Heart left ventricle (tissue), 13 donors: ENCODE data around the gene CSTPP1.

ENCODE experiments used
- POLR2A ChIP-seq, 2 donors: fragments of 450-650 bp; IDR thresholded peaks; one replicate each; pipeline ENCODE4 v1.6.1; 2017; ENCODE audit warnings: antibody characterized with exemption in 2 of 2, mild to moderate bottlenecking in 2 of 2, moderate library complexity in 2 of 2
- TF ChIP-seq, protein P1 (sequence below), 12 donors: fragments of 200-600 bp; sonication (generic) in 4 of 12; IDR thresholded peaks; one replicate each; pipeline versions ENCODE4 v1.5.0 to v1.8.0; 2018 to 2022; ENCODE audit warnings: antibody characterized with exemption in 12 of 12, mild to moderate bottlenecking in 5 of 12
- donor health status: ischemic (EF 13 %, LVEDD 7.1; RV severe dilation, severe dysfunction).
- donor health status: DM: no; HTN: yes; CAD: no.
- donor health status: DM: no; HTN: no; CAD: no.
- donor health status: ischemic (EF 25% LVEDD 6.9; RV normal size, moderate dysfunction).
- donor health status: ischemic (EF 25% LVEDD 5.7; RV mildly dilated, moderate dysfunction).
- donor health status: ischemic (EF 35%, LVEDD 5.7; RV mildly dilated, moderate dysfunction).
- donor health status: nonischemic (EF 11% LVEDD 7.7; RV severe dilation, severe dysfunction).
- donor health status: DM: yes; HTN: yes; CAD: no.
- donor health status: PGD.
- donor health status: ischemic (EF 29% LVEDD 5.4; RV normal size, mild dysfunction).
- donor health status: nonischemic (EF 23%, LVEDD 6.1; RV moderate dilation, normal function).

DNA sequence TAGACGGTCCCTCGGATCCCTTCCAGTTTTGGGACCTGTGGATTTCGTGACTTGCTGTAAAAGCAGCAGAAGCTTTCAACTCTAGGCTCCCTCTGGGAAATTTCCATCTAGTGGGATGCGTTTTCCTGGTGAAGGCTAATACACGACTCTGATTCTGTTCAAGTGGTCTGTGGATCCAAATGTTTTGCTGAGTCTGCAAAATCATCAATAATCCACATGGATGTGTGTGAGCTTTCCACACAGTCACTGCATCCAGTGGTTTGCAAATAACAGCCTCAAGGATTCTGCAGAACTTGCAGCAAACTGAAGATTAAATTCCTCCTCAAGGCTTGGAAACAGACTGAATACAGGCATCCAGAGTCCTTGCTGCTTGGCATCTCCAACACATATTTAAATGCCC is 266.0 kb downstream of the CSTPP1 start:
- TF ChIP-seq, protein P1, sequence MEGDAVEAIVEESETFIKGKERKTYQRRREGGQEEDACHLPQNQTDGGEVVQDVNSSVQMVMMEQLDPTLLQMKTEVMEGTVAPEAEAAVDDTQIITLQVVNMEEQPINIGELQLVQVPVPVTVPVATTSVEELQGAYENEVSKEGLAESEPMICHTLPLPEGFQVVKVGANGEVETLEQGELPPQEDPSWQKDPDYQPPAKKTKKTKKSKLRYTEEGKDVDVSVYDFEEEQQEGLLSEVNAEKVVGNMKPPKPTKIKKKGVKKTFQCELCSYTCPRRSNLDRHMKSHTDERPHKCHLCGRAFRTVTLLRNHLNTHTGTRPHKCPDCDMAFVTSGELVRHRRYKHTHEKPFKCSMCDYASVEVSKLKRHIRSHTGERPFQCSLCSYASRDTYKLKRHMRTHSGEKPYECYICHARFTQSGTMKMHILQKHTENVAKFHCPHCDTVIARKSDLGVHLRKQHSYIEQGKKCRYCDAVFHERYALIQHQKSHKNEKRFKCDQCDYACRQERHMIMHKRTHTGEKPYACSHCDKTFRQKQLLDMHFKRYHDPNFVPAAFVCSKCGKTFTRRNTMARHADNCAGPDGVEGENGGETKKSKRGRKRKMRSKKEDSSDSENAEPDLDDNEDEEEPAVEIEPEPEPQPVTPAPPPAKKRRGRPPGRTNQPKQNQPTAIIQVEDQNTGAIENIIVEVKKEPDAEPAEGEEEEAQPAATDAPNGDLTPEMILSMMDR (IDR thresholded peaks at IDR 0.05), result no peak
- no peak for TF ChIP-seq POLR2A (IDR thresholded peaks at IDR 0.05)
